OCI-LY3 (cell line): Measurements from ENCODE around the gene ARX.

Experiments
- H2AFZ ChIP-seq: fragments of 200-600, 300-600 bp; shearing (Covaris generic); 2 replicates; pipeline ENCODE4 v1.6.0; 2014; ENCODE audit warnings: antibody characterized with exemption, low read depth, low read length
- H3K27ac ChIP-seq: fragments of 200-600, 300-600 bp; sonication (generic); 2 replicates; pipeline ENCODE4 v1.5.1; 2014; ENCODE audit warnings: mild to moderate bottlenecking, low read length, moderate library complexity, mixed read lengths
- H3K27me3 ChIP-seq: fragments of 200-600, 300-600 bp; sonication (generic); 2 replicates; pipeline ENCODE4 v1.6.1; 2014; ENCODE audit warnings: low read depth, low read length, mixed read lengths
- H3K36me3 ChIP-seq: fragments of 200-600, 300-600 bp; sonication (generic); replicated peaks from 2 replicates; pipeline ENCODE3; 2014; ENCODE audit warnings: low read depth, low read length, mixed read lengths
- H3K4me1 ChIP-seq: fragments of 300-600, 200-600 bp; sonication (generic); 2 replicates; pipeline ENCODE4 v1.6.1; 2014; ENCODE audit warnings: low read length, mixed read lengths
- H3K4me2 ChIP-seq: fragments of 200-600, 300-600 bp; sonication (generic); 2 replicates; pipeline ENCODE4 v1.6.1; 2014; ENCODE audit warnings: low read length, mixed read lengths
- H3K4me3 ChIP-seq: fragments of 300-600, 200-600 bp; sonication (generic); 2 replicates; pipeline ENCODE4 v1.5.1; 2014; ENCODE audit warnings: antibody characterized with exemption, mild to moderate bottlenecking, low read length, moderate library complexity
- H3K79me2 ChIP-seq: fragments of 300-600, 200-600 bp; shearing (Covaris generic); 2 replicates; pipeline ENCODE4 v1.6.1; 2014; ENCODE audit warnings: mild to moderate bottlenecking, low read length, mixed read lengths
- H3K9ac ChIP-seq: fragments of 300-600, 200-600 bp; shearing (Covaris generic); 2 replicates; pipeline ENCODE4 v1.6.0; 2014; ENCODE audit warnings: mild to moderate bottlenecking, low read length, moderate library complexity
- H3K9me3 ChIP-seq: fragments of 200-600, 300-600 bp; shearing (Covaris generic); 2 replicates; pipeline ENCODE4 v1.6.1; 2014; ENCODE audit warnings: low read length, mixed read lengths; ENCODE audit not compliant: insufficient read depth
- H4K20me1 ChIP-seq: fragments of 200-600, 300-600 bp; sonication (generic); 2 replicates; pipeline ENCODE4 v1.6.1; 2016; ENCODE audit warnings: low read length, mixed read lengths; ENCODE audit not compliant: insufficient read depth
- CTCF ChIP-seq: fragments of 200-600, 300-600 bp; sonication (generic); IDR thresholded peaks from 2 replicates; pipeline ENCODE4 v1.5.1; 2014; ENCODE audit warnings: antibody characterized with exemption, low read length, low read depth
- EZH2phosphoT487 ChIP-seq: fragments of 200-600 bp; shearing (Covaris generic); IDR thresholded peaks from 2 replicates; pipeline ENCODE4 v1.6.1; 2018; ENCODE audit warnings: antibody characterized with exemption, mixed run types, low read depth

ARX gene

DNA sequence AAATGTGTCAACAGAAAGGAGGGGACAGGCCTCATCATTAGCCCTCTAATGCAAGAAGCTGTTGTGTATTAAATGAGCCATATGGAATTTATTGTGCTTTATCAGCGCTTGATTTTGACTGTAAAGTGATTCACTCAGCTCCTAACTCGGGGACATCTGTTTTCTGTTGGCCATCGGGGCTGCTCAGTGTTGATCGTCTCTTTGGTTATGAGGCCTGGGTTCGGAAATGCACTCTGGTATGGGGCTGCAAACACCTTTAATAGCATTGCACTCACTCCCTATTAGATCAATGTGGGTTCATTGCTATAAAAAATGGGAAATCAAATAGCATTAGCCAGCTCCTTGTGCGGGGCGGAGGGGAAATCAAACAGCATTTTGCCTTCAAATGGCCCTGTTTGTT, 6.4 kb downstream of the ARX start:
- TF ChIP-seq EZH2phosphoT487 (no peak), CTCF (no peak)
- Histone ChIP-seq H3K4me3 (no peak overlapping the region), H4K20me1 (no peaks in the 10 kb centered on the region), H3K9ac (no peak overlapping the region), H2AFZ (no peak overlapping the region), H3K27me3 (no peaks in the 10 kb centered on the region), H3K27ac (no peak overlapping the region), H3K9me3 (no peaks in the 10 kb centered on the region), H3K4me2 (no peak overlapping the region), H3K4me1 (no peaks in the 10 kb centered on the region), H3K79me2 (no peaks in the 10 kb centered on the region), H3K36me3 (no peaks in the 10 kb centered on the region)

DNA sequence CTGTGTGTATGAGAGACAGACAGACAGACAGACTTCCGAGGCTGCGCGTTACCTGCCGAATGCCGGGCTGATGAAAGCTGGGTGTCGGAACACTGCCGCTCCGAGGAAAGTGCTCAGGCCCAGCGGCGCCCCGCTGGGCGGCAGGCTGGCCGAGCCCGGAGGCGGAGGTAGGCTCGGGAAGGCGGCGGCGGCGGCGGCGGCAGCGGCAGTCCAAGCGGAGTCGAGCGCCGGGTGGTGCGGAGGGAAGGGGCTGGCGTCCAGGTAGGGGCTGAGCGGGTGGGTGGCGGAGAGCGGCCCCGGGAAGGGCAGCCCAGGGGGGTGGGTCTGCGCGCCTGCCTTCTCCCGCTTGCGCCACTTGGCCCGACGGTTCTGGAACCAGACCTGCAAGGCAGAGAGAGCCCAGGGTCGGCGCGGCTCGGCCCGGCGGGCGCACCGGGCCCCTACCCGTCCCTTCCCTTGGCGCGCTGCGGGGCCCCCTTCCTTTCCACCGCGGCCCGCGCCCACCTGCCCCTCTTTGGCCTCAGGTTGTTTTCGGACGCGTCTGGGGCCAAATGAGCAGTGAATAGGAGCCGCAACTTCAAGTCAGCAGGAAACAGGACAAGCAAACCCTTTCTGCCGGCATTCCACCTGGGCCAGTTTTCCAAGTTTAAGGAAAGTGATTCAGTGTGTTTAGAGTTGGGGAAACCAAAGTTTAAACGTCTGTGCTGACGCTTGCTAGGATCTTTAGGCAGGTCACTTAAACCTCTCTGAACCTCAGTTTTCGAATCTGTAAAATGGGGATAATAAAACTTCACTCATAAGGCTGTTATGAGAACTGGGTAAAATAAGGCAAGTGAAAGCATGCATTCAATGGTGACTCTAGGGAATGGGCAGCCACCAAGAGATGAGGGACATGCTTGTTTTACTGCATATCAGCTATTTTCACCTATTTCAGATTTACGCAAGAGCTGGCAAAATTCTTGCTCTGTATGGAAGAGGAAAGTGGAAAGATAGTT, 8.4 kb downstream of the ARX start:
- Histone ChIP-seq H3K36me3 (no peaks in the 10 kb centered on the region), H3K4me1 (no peaks in the 10 kb centered on the region), H3K4me2 (no peak overlapping the region), H2AFZ (no peak overlapping the region), H3K9ac (no peak overlapping the region), H3K27ac (no peak overlapping the region), H3K79me2 (no peaks in the 10 kb centered on the region), H3K27me3 (no peaks in the 10 kb centered on the region), H3K9me3 (no peaks in the 10 kb centered on the region), H3K4me3 (no peak overlapping the region), H4K20me1 (no peaks in the 10 kb centered on the region)
- TF ChIP-seq EZH2phosphoT487 (no peak), CTCF (no peak)

DNA sequence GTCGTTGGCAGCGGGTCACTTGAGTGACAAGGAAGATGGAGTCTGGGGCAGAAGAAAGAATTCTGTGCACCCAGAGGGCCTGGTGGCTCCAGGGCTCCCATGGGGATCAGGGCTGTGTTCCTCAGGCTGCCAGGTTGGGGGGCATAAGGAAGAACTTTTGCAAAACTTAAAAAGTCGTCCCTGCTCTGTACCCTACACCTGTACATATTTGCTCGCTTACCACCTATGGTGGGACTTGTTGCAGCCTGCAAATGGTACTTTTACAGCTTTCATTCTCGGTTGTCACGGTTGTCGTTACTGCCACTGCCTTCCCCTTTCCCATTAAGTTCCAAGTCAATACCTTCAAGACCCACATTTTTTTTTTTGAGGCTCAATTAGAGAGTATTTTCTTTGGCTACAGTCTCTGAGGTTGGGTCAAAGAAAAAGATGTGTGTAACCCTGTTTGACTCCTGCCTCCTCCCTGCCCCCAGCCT, 9.1 kb downstream of the ARX start:
- Histone ChIP-seq H3K27ac (no peak overlapping the region), H3K4me2 (no peak overlapping the region), H3K27me3 (no peaks in the 10 kb centered on the region)

GRCh38 chrX:25005382-25006185, 10.2 kb downstream of the ARX start:
- Histone ChIP-seq H3K4me3 (no peak overlapping the region), H3K27me3 (no peaks in the 10 kb centered on the region), H3K9ac (no peak overlapping the region), H3K79me2 (no peaks in the 10 kb centered on the region), H3K9me3 (no peaks in the 10 kb centered on the region), H3K4me2 (no peak overlapping the region), H3K4me1 (no peaks in the 10 kb centered on the region), H3K36me3 (no peaks in the 10 kb centered on the region), H2AFZ (no peak overlapping the region), H4K20me1 (no peaks in the 10 kb centered on the region), H3K27ac (no peak overlapping the region)
- TF ChIP-seq EZH2phosphoT487 (no peak), CTCF (no peak)

More for the DNA sequence above, 9.1 kb downstream of the ARX start:
- no peak overlapping the region for H3K4me3 ChIP-seq
- H3K9me3 ChIP-seq = no peaks in the 10 kb centered on the region
- H3K4me1 ChIP-seq = no peaks in the 10 kb centered on the region
- no peak overlapping the region for H3K9ac ChIP-seq
- H2AFZ ChIP-seq = no peak overlapping the region
- H4K20me1 ChIP-seq = no peaks in the 10 kb centered on the region
- H3K79me2 ChIP-seq = no peaks in the 10 kb centered on the region
- no peaks in the 10 kb centered on the region for H3K36me3 ChIP-seq
- TF ChIP-seq EZH2phosphoT487 = no peak
